Activated naive CD4-positive, alpha-beta T cell treated with Interleukin-2 at 50 U/mL for 16 hours (primary cell): Measurements from ENCODE around the gene SENP5.

Experiments
- DNase-seq: peaks from one replicate; pipeline ENCODE4 v3.0.0-alpha.2; 2020

The SENP5 gene

DNA sequence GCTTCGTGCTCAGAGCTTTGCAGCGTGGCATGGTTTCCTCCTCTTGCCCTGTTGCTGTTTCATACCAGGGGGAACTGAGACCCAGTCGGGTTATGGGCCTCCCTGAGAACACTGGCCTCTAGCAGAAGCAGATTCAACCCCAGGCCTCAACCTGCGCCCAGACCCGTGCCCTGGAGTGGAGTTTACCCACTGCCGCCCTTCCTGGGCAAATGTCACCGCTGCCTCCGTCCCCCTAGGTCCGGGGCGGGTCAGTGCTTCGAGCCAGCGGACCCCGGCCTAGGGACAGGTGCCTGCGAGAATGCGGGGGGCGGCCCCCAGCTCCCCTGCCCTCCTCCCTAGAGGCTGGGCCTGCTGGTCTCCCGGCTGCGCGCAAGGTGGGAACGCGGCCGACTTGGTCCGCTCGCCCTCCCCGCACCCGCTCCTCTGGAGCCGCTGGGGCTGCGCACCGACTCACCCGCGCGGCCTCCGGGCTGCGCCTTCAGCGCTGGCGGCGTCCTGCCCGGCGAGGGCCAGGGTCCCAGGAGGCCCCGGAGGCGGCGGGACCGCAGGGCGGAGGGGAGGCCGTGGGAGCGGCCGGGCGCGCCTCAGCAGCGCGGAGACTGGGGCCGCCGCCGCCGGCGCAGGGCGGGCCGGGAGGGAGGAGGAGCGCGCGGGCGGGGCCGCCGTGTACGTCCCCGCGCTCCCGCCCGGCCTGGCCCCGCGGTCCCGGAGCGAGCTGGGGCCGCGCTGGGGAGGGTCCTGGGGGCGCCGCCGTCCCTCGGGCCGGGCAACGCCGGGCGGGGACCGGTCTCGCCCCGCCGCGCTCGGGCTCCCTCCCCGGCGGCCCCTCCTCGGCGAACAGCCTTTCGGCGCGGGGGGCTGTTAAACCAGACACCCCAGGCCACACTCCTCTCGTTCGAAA, 100.8 kb downstream of the SENP5 start, which contains the start of gene PIGZ:
Gene PIGZ (minus strand): TSS at position 601 of the 901 bp plus-strand sequence. CDS start 16,802 bp downstream, outside the sequence.
- peak; percentile 42 for DNase-seq

DNA sequence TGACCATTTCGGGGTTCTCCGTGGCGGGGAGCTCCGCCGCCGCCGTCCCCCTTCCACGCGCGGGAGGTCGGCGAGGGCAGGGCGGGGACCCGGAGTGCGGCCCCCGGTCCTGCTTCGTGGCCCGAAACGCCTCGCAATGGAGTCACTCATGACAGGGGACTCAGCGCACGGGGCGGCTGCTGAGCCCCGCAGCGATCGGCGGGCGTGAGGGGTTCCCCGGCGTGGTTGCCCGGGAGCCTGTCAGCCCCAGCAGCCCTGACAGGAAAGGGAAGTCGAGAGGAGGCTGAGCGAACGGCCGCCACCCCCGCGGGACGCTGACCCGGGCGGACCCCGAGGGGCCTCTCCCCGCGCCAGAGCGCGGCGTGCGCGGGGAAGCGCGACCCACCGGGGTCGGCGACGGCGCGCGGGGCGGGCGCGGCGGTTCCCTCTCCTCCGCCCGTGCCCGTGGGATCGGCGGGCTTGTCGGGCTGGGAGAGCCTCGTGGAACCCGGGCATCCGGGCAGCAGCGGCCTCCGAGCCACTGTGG, 101.5 kb downstream of the SENP5 start:
- peak; percentile 42 for DNase-seq

DNA sequence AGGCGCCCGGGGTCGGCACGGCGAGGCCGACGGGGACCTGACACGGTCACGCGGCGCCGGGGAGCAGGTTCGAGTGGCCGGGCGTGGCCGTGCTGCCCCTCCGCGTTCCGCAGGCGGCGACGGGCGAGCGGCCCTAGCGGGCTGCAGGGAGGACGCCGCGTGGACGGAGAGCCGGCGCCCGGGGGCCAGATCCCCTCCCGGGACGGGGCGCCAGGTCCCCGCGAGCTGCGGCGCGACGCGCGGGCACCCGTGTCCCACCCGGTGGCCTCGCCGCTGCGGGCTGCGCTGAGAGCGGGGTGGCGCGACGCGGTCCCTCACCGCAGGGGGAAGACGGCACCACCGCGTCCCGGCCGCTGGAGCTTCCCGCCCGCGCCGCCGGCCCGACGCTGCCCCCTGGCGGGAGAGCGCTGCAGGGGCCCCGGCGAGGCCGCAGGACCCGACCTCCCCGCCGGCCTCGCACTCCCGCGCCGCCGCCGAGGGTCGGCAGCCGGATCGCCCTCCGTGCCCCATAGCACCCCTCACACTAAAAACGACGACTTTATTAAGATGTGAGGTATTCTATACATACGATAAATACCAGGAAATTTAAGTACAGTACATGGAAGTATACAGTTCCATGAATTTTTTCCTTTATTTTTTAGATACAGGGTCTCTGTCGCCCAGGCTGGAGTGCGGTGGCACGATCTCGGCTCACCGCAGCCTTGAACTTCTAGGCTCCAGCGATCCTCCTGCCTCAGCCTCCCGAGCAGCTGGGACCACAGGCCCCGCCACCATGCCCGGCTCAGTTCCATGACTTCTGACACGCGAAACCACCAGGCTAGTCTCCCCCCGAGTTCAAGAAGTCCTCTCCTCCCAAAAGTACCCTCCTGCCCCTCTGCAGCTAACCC, 102.2 kb downstream of the SENP5 start:
- peak; percentile 73 for DNase-seq

DNA sequence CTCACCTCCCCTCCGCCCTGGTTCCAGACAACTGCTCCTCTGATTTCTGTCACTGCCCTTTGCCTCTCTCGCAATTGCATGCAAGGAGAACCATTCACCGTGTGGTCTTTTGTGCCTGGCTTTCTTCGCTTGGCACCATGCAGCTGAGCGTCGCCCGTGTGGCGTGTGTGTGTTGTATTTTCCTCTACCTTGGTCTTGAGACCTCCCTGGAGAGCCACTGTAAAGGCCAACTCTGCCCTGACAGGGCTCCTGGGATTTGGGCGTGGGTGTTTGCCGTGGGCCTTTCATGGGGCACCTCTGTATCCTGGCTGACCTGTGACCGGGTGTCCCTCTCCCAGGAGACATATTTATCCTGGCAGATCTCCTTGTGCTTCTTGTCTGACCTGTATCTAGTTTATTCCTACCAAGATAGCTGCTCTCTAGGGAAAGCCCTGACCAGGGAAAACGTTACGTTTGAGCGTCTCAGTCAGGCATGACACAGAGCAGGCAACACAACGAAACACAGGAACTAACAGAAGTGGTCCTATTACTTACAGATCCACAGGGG, 102.9 kb downstream of the SENP5 start:
- no peak for DNase-seq

DNA sequence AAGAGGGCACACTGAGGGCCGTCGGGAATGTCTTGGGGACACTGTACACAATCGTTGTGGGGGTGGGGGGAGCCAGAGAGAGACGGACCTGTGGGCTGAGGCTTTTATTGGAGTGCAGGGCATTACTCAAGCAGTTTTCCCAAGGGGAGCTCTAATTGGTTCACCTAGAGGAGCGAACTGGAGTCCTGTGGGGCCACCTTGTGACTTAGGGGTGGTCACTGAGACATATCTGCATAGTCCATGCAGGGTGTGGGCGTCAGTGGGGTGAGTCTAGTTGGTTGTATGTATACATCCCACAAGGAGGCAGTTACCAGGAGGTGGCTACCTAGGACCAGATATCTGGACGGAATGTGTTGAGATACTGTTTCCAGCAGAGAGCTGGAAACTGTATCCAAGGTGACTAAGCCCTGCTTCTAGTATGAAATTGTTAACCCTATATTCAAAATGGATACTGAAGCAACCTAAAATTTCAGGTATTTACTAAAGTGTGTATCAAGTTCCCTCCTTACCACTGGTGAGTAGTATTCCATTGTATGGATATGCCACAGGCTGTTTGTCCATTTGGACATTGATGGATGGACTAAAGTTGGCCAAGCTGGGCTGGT, 103.5 kb downstream of the SENP5 start:
- DNase-seq = no peak

DNA sequence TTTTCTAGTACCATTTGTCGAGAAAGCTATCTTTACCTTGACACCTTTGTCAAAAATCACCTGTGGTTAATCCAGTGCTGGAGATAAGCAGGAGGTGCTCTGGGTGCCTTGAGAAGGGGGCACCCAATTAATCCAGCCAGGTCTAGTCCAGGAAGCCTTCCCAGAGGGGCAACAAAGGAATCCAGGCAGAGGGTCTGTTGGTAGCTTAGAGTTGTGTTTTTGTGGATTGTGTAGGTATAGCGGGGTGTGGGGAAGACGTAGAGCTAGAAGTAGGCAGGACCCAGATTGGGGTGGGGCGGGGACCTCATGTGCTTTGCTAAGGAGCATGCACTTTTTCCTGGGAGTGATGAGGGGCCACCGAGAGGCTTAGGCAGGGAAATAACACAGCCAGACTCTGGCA, 106.9 kb downstream of the SENP5 start:
- no peak for DNase-seq

DNA sequence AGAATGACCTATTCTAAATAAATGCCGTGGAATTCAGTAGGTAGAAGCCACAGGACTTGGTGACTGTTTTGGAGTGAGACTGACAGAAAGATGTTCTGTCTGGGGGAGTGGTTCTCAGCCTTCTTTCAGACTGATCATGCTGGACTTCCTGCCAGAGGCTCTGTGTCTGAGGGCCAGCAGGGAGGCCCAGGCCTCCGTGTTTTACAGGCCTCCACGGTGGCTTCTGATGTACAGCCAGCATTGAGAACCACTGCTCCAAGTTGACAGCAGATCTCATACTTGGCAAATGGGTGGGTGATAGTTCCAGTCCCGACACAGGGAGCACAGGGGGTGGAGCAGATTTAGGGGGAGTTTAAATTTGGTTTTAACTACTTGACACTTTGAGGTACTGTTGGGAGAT, 107.6 kb downstream of the SENP5 start:
- DNase-seq = no peak

DNA sequence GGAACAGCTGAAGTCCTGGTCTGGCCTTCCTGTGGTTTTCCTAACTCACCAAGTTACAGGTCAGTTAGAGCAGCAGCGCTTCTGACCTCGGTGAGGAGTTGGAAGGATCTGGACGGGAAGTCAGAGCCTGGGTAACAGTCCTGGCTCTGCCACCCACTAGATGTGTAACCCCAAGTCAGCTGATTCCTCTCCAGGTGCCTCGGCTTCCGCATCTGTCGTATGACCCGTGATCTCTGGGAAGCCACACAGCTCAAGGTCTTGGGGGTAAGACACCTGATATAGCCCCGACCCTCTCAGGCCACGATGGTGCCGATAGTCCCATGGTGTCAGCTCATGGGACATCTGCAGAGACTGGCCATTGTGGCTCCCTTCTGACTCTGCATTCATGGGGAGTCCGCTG, 109.2 kb downstream of the SENP5 start:
- no peak for DNase-seq

DNA sequence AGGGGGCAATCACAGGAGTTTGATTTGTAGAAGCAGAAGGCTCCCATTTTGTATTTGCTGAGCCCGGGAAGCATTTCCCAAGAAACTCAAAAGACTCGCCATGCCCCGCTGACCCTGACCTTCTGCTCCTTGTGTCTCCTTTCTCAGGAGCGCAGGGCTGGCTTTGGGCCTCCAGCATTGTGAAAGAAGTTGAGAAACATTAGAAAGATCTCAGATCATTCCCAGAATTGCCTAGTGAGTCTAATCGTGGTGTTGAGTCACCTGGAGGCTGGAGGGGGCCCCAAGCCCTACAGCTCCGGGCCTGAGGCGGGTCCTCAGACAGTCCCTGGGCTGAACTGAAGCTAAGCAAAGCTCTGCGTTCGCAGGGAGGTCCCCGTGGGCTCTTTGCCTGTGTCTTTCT, 111.8 kb downstream of the SENP5 start:
- no peak for DNase-seq

DNA sequence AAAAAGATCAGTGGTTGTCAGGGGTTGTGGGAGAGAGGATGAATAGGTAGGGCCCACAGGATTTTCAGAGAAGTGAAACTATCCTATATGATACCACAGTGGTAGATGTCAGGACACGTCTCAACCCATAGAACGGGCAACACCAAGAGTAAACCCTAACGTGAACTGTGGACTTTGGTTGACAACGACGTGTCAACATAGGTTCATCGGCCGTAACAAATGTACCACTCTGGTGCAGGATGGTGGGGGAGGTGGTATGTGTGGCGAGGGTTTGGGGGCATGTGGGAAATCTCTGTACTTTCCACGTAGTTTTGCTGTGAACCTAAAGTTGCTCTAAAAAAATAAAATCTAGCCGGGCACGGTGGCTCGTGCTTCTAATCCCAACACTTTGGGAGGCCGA, 113.9 kb downstream of the SENP5 start:
- no peak for DNase-seq

DNA sequence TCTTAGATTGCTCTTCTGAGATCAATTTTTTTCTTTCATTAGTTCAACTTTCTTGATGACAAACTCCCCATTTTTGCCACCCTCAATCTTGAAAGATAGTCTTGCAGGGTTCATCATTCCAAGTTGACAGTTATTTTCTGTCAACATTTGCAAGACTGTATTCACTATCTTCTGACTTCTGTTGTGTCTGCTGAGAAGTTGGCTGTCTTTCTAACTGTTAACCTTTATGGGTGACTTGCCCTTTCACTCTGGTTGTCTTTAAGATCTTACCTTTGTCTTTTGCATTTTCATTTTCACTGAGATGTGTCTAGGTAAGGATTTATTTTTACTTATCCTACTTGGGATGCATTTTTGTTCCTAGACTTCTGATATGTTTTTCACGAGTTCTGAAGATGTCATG, 115.5 kb downstream of the SENP5 start:
- DNase-seq = no peak
